Upper lobe of right lung (tissue), 1 donor: ENCODE results near the gene TRIM65. TPM values are rescaled to one million over a fixed set of nuclear protein-coding genes. Genes with fewer than 3 reads are reported as not detected.
A peak's percentile ranks its signal among the peaks of the same experiment; 100 is the strongest.

ENCODE experiments used
- ATAC-seq: fragments of 200-7000 bp; cut with Tn5 transposase; one replicate; pipeline ENCODE4 v1.9.1; 2020; ENCODE audit warnings: mild to moderate bottlenecking, moderate library complexity
- DNase-seq: peaks from one replicate; pipeline ENCODE4 v3.0.0-alpha.2; 2020
- H3K27ac ChIP-seq: fragments of 200-600 bp; one replicate; pipeline ENCODE4 v1.8.0; 2022
- H3K27me3 ChIP-seq: fragments of 200-600 bp; one replicate; pipeline ENCODE4 v1.8.0; 2022; ENCODE audit warnings: mild to moderate bottlenecking
- H3K36me3 ChIP-seq: fragments of 200-600 bp; one replicate; pipeline ENCODE4 v1.8.0; 2022
- H3K4me1 ChIP-seq: fragments of 200-600 bp; one replicate; pipeline ENCODE4 v1.8.0; 2022
- H3K4me3 ChIP-seq: fragments of 200-600 bp; one replicate; pipeline ENCODE4 v1.8.0; 2022; ENCODE audit warnings: mild to moderate bottlenecking
- H3K9me3 ChIP-seq: fragments of 200-600 bp; one replicate; pipeline ENCODE4 v1.8.0; 2022
- CTCF ChIP-seq: fragments of 200-600 bp; IDR thresholded peaks from one replicate; pipeline ENCODE4 v1.8.0; 2022; ENCODE audit warnings: antibody characterized with exemption
- intact Hi-C: fragments of 100-400 bp; cut with DNase I; formaldehyde crosslinking; loops from one replicate; pipeline ENCODE4 v1.11.0; 2022
- total RNA-seq: library from RNA; stranded (reverse); fragmentation: NEBNext Ultra II Directional; extraction: Animal tissue kit (Norgen Biotek cat#: 25700); gene quantifications from one replicate; pipeline ENCODE4 v1.2.1, GENCODE V29; 2021
- donor health status: DM: no; HTN: yes; CAD: no; lungs with severe emphysema.

The TRIM65 gene
- total RNA-seq, 1 donor from 2014 or later: 28.7 TPM

DNA sequence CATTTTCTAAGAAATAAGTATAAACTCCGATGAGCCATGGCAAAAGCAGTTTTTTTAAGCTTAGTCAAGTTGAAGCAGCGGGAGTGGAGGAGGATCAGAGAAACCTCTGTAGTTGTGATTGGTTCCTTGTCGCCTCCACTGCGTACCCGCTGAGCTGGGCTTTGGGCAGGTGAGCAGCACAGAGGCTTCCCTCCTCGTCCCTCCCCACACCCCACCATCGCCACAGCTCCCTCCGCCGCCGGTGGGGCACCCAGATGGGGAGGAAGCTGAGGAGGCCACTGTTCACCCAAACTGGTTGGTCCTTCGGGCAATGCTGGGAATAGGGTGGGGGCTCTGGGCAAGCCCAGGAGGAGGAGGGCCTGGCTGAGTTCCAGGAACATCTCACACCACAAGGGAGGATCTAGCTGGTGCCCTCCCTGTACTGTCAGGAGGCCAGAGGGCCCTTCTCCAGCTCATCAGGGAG is 13.1 kb upstream of the TRIM65 start:
- intact Hi-C loops: loop anchor here (5.0 kb wide), 1 partner anchor 97 kb away; no protein-coding TSS in a partner anchor
- no peaks in the 10 kb centered on the region for H3K27me3 ChIP-seq
- no peaks in the 10 kb centered on the region for H3K9me3 ChIP-seq
- peak overlapping the region; percentile 0 for H3K27ac ChIP-seq
- H3K4me3 ChIP-seq: no peak overlapping the region
- TF ChIP-seq CTCF: no peak
- no peaks in the 10 kb centered on the region for H3K36me3 ChIP-seq
- peaks cover 8% of the 10 kb centered on the region for H3K4me1 ChIP-seq
- ATAC-seq: no peak
- DNase-seq: peak; percentile 65

GRCh38 chr17:75909051-75909811 is 12.5 kb upstream of the TRIM65 start:
- Histone ChIP-seq H3K4me1 (peaks cover 8% of the 10 kb centered on the region), H3K36me3 (no peaks in the 10 kb centered on the region), H3K4me3 (no peak overlapping the region), H3K9me3 (no peaks in the 10 kb centered on the region), H3K27ac (peak overlapping the region; percentile 0), H3K27me3 (no peaks in the 10 kb centered on the region)
- ATAC-seq (no peak), DNase-seq (peak; percentile 73)
- TF ChIP-seq CTCF: no peak
- intact Hi-C loops: loop anchor here (5.0 kb wide), 1 partner anchor 98 kb away; no protein-coding TSS in a partner anchor

GRCh38 chr17:75908201-75908600 is 11.4 kb upstream of the TRIM65 start:
- ATAC-seq (peak; percentile 58), DNase-seq (peak; percentile 82)
- H3K4me3 ChIP-seq: no peak overlapping the region
- intact Hi-C loops: loop anchor here (5.0 kb wide), 1 partner anchor 99 kb away; no protein-coding TSS in a partner anchor
- H3K27ac ChIP-seq: peak overlapping the region; percentile 17
- no peaks in the 10 kb centered on the region for H3K27me3 ChIP-seq
- peaks cover 18% of the 10 kb centered on the region for H3K4me1 ChIP-seq
- no peaks in the 10 kb centered on the region for H3K36me3 ChIP-seq
- no peaks in the 10 kb centered on the region for H3K9me3 ChIP-seq
- TF ChIP-seq CTCF: no peak

GRCh38 chr17:75906143-75906884 is 9.6 kb upstream of the TRIM65 start:
- Histone ChIP-seq H3K4me1 (peaks cover 18% of the 10 kb centered on the region), H3K27ac (peak overlapping the region; percentile 94), H3K9me3 (no peaks in the 10 kb centered on the region), H3K36me3 (peaks cover 16% of the 10 kb centered on the region), H3K4me3 (no peak overlapping the region), H3K27me3 (no peaks in the 10 kb centered on the region)
- no peak for DNase-seq
- no peak for TF ChIP-seq CTCF
- intact Hi-C loops: loop anchor here (5.0 kb wide), 1 partner anchor 101 kb away; no protein-coding TSS in a partner anchor
- ATAC-seq: no peak

- H3K4me1 ChIP-seq: peaks cover 18% of the 10 kb centered on the region
- intact Hi-C loops: loop anchor here (5.0 kb wide), 1 partner anchor 102 kb away; no protein-coding TSS in a partner anchor
- H3K9me3 ChIP-seq: no peaks in the 10 kb centered on the region
- peak within 1 kb of the TSS; percentile 94 for H3K27ac ChIP-seq
- peak within 1 kb of the TSS; percentile 94 for H3K4me3 ChIP-seq
- peak; percentile 95 for ATAC-seq
- DNase-seq: peak; percentile 98
- H3K27me3 ChIP-seq: no peaks in the 10 kb centered on the region
- H3K36me3 ChIP-seq: peaks cover 30% of the 10 kb centered on the region
- peak; percentile 97 for TF ChIP-seq CTCF
Observed at GRCh38 chr17:75904749-75905521, 8.2 kb upstream of the TRIM65 start, which contains the start of gene MRPL38. TSS of gene MRPL38 (minus strand) at chr17:75904884. CDS start at chr17:75904875, 9 bp downstream.
